H1 (cell line): ENCODE data around the gene UTP14C. TPM values are rescaled to one million over a fixed set of nuclear protein-coding genes. Genes with fewer than 3 reads are reported as not detected.

Source experiments
- CTCF ChIA-PET: fragments of 300-600 bp; sonication (Branson Sonifier 250); formaldehyde crosslinking; loops from one replicate; lab custom pipeline; 2021; ENCODE audit not compliant: partially characterized antibody; lab: Charles Lee
- POLR2A ChIA-PET: fragments of 300-600 bp; sonication (Branson Sonifier 250); formaldehyde crosslinking; loops from one replicate; lab custom pipeline; 2021; ENCODE audit warnings: inconsistent platforms; ENCODE audit not compliant: partially characterized antibody; lab: Charles Lee
- DNase-seq, 2 experiments: peaks; one replicate each; pipeline versions ENCODE4 v3.0.0 to v3.0.0-alpha.2; 2010 to 2022; ENCODE audit warnings: low spot score in 2 of 2, low read depth in 1 of 2, mixed read lengths in 1 of 2
- FAIRE-seq: peaks from 2 replicates; lab custom pipeline; 2011; peaks lifted over from hg19 to GRCh38; lab: Jason Lieb, UNC
- H2AFZ ChIP-seq: 2 replicates; pipeline ENCODE4 v1.8.1; 2012; ENCODE audit warnings: low read length, inconsistent platforms
- H2AK5ac ChIP-seq: 2 replicates; pipeline ENCODE4 v1.6.1; 2013; ENCODE audit warnings: low read depth, low read length
- H2BK120ac ChIP-seq: replicated peaks from 2 replicates; pipeline ENCODE3; 2013; ENCODE audit warnings: low read depth, low read length, inconsistent platforms
- H2BK12ac ChIP-seq: 2 replicates; pipeline ENCODE4 v1.6.1; 2013; ENCODE audit warnings: low read depth, low read length
- H2BK15ac ChIP-seq: 2 replicates; pipeline ENCODE4 v1.6.1; 2013; ENCODE audit warnings: low read length
- H2BK20ac ChIP-seq: 2 replicates; pipeline ENCODE4 v1.6.1; 2013; ENCODE audit warnings: low read length
- H2BK5ac ChIP-seq: 2 replicates; pipeline ENCODE4 v1.6.1; 2013; ENCODE audit warnings: low read depth, low read length
- H3K14ac ChIP-seq: 2 replicates; pipeline ENCODE4 v1.6.1; 2013; ENCODE audit warnings: inconsistent platforms; ENCODE audit not compliant: insufficient read length
- H3K18ac ChIP-seq: 2 replicates; pipeline ENCODE4 v1.6.1; 2013; ENCODE audit warnings: low read length; ENCODE audit errors: extremely low read depth
- H3K23ac ChIP-seq: 2 replicates; pipeline ENCODE4 v1.6.1; 2013; ENCODE audit warnings: inconsistent platforms; ENCODE audit not compliant: insufficient read length
- H3K23me2 ChIP-seq: 2 replicates; pipeline ENCODE4 v1.6.1; 2013; ENCODE audit warnings: low read depth, low read length
- H3K27ac ChIP-seq: 2 replicates; pipeline ENCODE4 v1.6.1; 2011; ENCODE audit warnings: low read depth, low read length, inconsistent platforms
- H3K27me3 ChIP-seq, 4 experiments: replicated peaks in 1 of 4; 1 replicate in 1 of 4; 2 replicates in 3 of 4; pipeline versions ENCODE4 v1.6.1 to v1.8.1; 2011 to 2013; ENCODE audit warnings: low read length in 3 of 4, mild to moderate bottlenecking in 3 of 4, inconsistent platforms in 2 of 4, mixed read lengths in 2 of 4, moderate library complexity in 1 of 4; ENCODE audit not compliant: control insufficient read depth in 3 of 4, insufficient read depth in 3 of 4; ENCODE audit errors: extremely low read depth in 1 of 4
- H3K36me3 ChIP-seq, 4 experiments: 2 replicates each; pipeline versions ENCODE4 v1.6.1 to v1.8.1; 2011 to 2013; ENCODE audit warnings: mild to moderate bottlenecking in 4 of 4, low read length in 3 of 4, moderate library complexity in 2 of 4, control low read depth in 1 of 4, inconsistent platforms in 1 of 4; ENCODE audit not compliant: insufficient read depth in 4 of 4, control insufficient read depth in 2 of 4
- H3K4ac ChIP-seq: replicated peaks from 2 replicates; pipeline ENCODE3; 2013; ENCODE audit warnings: low read length, low read depth, mixed read lengths, inconsistent platforms; ENCODE audit not compliant: insufficient read length
- H3K4me1 ChIP-seq, 4 experiments: replicated peaks in 1 of 4; 1 replicate in 1 of 4; 2 replicates in 3 of 4; pipeline versions ENCODE4 v1.6.1 to v1.8.1; 2011 to 2013; ENCODE audit warnings: low read length in 3 of 4, inconsistent platforms in 2 of 4, mixed read lengths in 1 of 4; ENCODE audit not compliant: insufficient read depth in 4 of 4, control insufficient read depth in 3 of 4
- H3K4me2 ChIP-seq, 2 experiments: 2 replicates each; pipeline versions ENCODE4 v1.6.1 to v1.8.1; 2011 to 2013; ENCODE audit warnings: low read depth in 2 of 2, low read length in 2 of 2, control low read depth in 1 of 2, inconsistent platforms in 1 of 2, mild to moderate bottlenecking in 1 of 2; ENCODE audit not compliant: insufficient read depth in 1 of 2
- H3K4me3 ChIP-seq, 4 experiments: fragments of 200-600, 300-600 bp in 1 of 4; sonication (generic), shearing (Covaris generic), sonication (Bioruptor Twin) in 1 of 4; 2 replicates each; pipeline versions ENCODE4 v1.5.1 to v1.8.1; 2011 to 2016; ENCODE audit warnings: low read length in 4 of 4, low read depth in 3 of 4, control low read depth in 2 of 4, inconsistent platforms in 2 of 4, mild to moderate bottlenecking in 2 of 4, mixed read lengths in 1 of 4, moderate library complexity in 1 of 4; ENCODE audit not compliant: insufficient read depth in 2 of 4; ENCODE audit errors: extremely low read depth in 1 of 4
- H3K56ac ChIP-seq: replicated peaks from 2 replicates; pipeline ENCODE3; 2013; ENCODE audit warnings: low read depth, mild to moderate bottlenecking, mixed read lengths, low read length, inconsistent platforms; ENCODE audit not compliant: insufficient read length
- H3K79me1 ChIP-seq: 2 replicates; pipeline ENCODE4 v1.6.1; 2013; ENCODE audit warnings: low read depth, low read length, control low read depth
- H3K79me2 ChIP-seq, 2 experiments: 2 replicates each; pipeline versions ENCODE4 v1.6.1 to v1.8.1; 2012 to 2013; ENCODE audit warnings: low read length in 2 of 2, mild to moderate bottlenecking in 2 of 2, inconsistent platforms in 1 of 2; ENCODE audit not compliant: insufficient read depth in 2 of 2, control insufficient read depth in 1 of 2
- H3K9ac ChIP-seq, 4 experiments: replicated peaks in 1 of 4; 1 replicate in 1 of 4; 2 replicates in 3 of 4; pipeline versions ENCODE4 v1.6.1 to v1.8.1; 2011 to 2013; ENCODE audit warnings: low read depth in 3 of 4, low read length in 3 of 4, control low read depth in 2 of 4, mild to moderate bottlenecking in 2 of 4, moderate library complexity in 2 of 4, inconsistent platforms in 1 of 4; ENCODE audit errors: extremely low read depth in 1 of 4
- H3K9me3 ChIP-seq, 2 experiments: 2 replicates each; pipeline versions ENCODE4 v1.6.1 to v1.8.1; 2012 to 2013; ENCODE audit warnings: mild to moderate bottlenecking in 2 of 2, moderate library complexity in 2 of 2, control low read depth in 1 of 2, inconsistent platforms in 1 of 2, low read depth in 1 of 2, low read length in 1 of 2, mixed read lengths in 1 of 2; ENCODE audit not compliant: insufficient read depth in 2 of 2
- H4K20me1 ChIP-seq, 2 experiments: replicated peaks in 1 of 2; 2 replicates each; pipeline versions ENCODE3 to v1.8.1; 2011 to 2013; ENCODE audit warnings: inconsistent platforms in 2 of 2, low read length in 2 of 2, mild to moderate bottlenecking in 1 of 2; ENCODE audit not compliant: insufficient read depth in 2 of 2, control insufficient read depth in 1 of 2
- H4K5ac ChIP-seq: 2 replicates; pipeline ENCODE4 v1.6.1; 2013; ENCODE audit warnings: low read length, low read depth, mixed read lengths, inconsistent platforms; ENCODE audit not compliant: insufficient read length
- H4K8ac ChIP-seq: 2 replicates; pipeline ENCODE4 v1.8.0; 2013; ENCODE audit warnings: mild to moderate bottlenecking, moderate library complexity, low read length, inconsistent platforms; ENCODE audit not compliant: insufficient read depth; ENCODE audit errors: extremely low read depth
- H4K91ac ChIP-seq: replicated peaks from 2 replicates; pipeline ENCODE3; 2013; ENCODE audit warnings: low read length, mixed read lengths, inconsistent platforms; ENCODE audit not compliant: insufficient read length
- ASH2L ChIP-seq: fragments of 200-600, 300-600 bp; sonication (generic); IDR thresholded peaks from one replicate; pipeline ENCODE4 v1.7.1; 2017; ENCODE audit warnings: low read length
- BACH1 ChIP-seq: IDR thresholded peaks from 2 replicates; pipeline ENCODE4 v1.6.1; 2012; ENCODE audit warnings: low read length, improper control_type of control experiment
- CHD2 ChIP-seq: IDR thresholded peaks from 2 replicates; pipeline ENCODE4 v1.6.1; 2012; ENCODE audit warnings: low read length, improper control_type of control experiment
- JUND ChIP-seq: IDR thresholded peaks from 2 replicates; pipeline ENCODE4 v1.6.1; 2011; ENCODE audit warnings: mild to moderate bottlenecking, improper control_type of control experiment, low read length
- KDM5A ChIP-seq: fragments of 200-600 bp; IDR thresholded peaks from 2 replicates; pipeline ENCODE4 v1.7.1; 2012; ENCODE audit warnings: mild to moderate bottlenecking, low read length, inconsistent platforms, mixed read lengths
- MAFK ChIP-seq: IDR thresholded peaks from 2 replicates; pipeline ENCODE4 v1.6.1; 2012; ENCODE audit warnings: low read depth, mild to moderate bottlenecking, improper control_type of control experiment, low read length
- POLR2A ChIP-seq, 2 experiments: IDR thresholded peaks; 1 replicate in 1 of 2; 2 replicates in 1 of 2; pipeline ENCODE4 v1.6.1; 2011; ENCODE audit warnings: low read depth in 2 of 2, low read length in 2 of 2, mild to moderate bottlenecking in 2 of 2; ENCODE audit errors: control extremely low read depth in 1 of 2
- POLR2AphosphoS5 ChIP-seq: IDR thresholded peaks from 2 replicates; pipeline ENCODE4 v1.6.1; 2011; ENCODE audit warnings: low read depth, low read length
- SP1 ChIP-seq: IDR thresholded peaks from 2 replicates; pipeline ENCODE4 v1.6.1; 2011; ENCODE audit warnings: low read depth, low read length
- SP2 ChIP-seq: IDR thresholded peaks from 2 replicates; pipeline ENCODE4 v1.6.1; 2012; ENCODE audit warnings: mild to moderate bottlenecking, low read length, inconsistent platforms
- TAF7 ChIP-seq: optimal IDR thresholded peaks from 2 replicates; pipeline ENCODE3; 2011; ENCODE audit warnings: low read depth, mild to moderate bottlenecking, inconsistent platforms, low read length, moderate library complexity, borderline replicate concordance
- TBP ChIP-seq: IDR thresholded peaks from 2 replicates; pipeline ENCODE4 v1.6.1; 2011; ENCODE audit warnings: low read depth, low read length, improper control_type of control experiment
- ZNF274 ChIP-seq: IDR thresholded peaks from 2 replicates; pipeline ENCODE4 v1.7.0; 2012; ENCODE audit warnings: low read length, borderline replicate concordance; ENCODE audit errors: extremely low read depth
- WGBS, 2 experiments: shearing (Covaris generic) in 1 of 2; methylation state at CpG; one replicate each; pipeline versions ENCODE4 v1.1.6 to v1.1.7; 2013 to 2015; ENCODE audit warnings: low lambda C conversion rate in 2 of 2, mixed read lengths in 2 of 2, inconsistent platforms in 1 of 2, low coverage in 1 of 2, missing lambda C conversion rate in 1 of 2; ENCODE audit not compliant: insufficient replicate concordance in 2 of 2, insufficient coverage in 1 of 2, insufficient read length in 1 of 2; ENCODE audit errors: extremely low coverage in 1 of 2, missing lambda C conversion rate in 1 of 2; 5-methylcytosine and 5-hydroxymethylcytosine counted together
- polyA plus RNA-seq, 7 experiments: library from polyadenylated mRNA; depleted of rRNA in 3 of 7; stranded (reverse) in 5 of 7; unstranded in 2 of 7; fragments of >200 nt in 5 of 7; fragments of 200-250 nt in 2 of 7; gene quantifications; 1 replicate in 5 of 7; 2 replicates in 1 of 7; 4 replicates in 1 of 7; pipeline versions ENCODE4 v1.2.1 to v1.2.3, GENCODE V29; 2011 to 2013; ENCODE audit warnings: missing spikeins in 2 of 7, mixed read lengths in 2 of 7
- total RNA-seq: library from RNA; stranded (reverse); fragmentation: NEBNext Ultra II Directional; extraction: Animal tissue kit (Norgen Biotek cat#: 25700); gene quantifications from 2 replicates; pipeline ENCODE4 v1.2.1, GENCODE V29; 2021

UTP14C gene
- total and polyA plus RNA-seq, 2 of the 8 experiments (the other 6 are each of a cell fraction or from before 2014, with no cell fraction given): 6.8 to 22.7 TPM

DNA sequence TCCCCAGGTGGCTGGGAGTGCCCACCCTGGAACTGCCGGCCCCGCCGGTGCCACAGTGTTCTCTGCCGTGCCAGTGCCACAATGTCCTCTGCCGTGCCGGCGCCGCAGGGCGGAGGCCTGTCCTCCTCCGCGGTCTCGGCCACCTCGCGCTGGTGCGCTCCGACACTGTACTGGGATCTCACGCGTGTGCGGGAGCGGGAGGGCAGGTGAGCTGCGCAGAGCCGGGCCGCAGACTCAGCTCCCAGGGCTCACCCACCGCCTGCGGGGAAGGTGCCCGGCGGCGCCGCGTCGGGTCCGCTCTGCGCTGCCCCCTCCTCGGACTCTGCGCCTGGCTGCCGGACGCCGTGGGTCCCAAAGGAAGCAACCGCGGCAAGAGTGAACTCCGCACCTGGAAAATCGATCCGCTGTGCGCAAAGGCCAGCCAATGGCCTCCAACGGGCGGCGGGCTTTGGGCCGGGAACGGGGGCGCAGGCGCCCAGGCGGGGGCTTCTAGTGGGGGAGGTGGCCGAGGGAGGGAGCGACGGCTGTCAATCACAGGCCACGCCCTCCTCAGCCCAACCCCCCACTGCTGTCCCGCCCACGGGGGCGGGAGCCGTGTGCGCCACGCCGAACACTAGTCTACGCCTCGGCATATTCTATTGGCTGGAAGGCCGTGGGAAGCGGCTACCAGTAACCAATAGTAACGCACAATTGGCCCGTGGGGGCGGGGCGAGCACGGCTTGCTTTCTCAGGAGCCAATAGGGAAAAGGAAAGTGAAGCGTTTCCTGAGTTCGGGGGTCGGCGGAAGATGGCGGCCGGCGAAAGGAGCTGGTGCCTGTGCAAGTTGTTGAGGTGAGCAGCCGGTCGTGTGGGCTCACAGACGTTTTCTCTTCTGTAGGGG lies 12.6 kb upstream of the UTP14C start, which contains the start of gene ALG11:
TSS of gene ALG11 (plus strand) at position 767 of the 880 bp plus-strand sequence. CDS start at position 788, 21 bp downstream.
- Histone ChIP-seq H3K23me2 (peaks cover 8% of the 10 kb centered on the region), H3K79me1 (no peaks in the 10 kb centered on the region; the same call in 1 of the 2 replicates), H3K9ac (peak within 1 kb of the TSS; percentile 80 to 98 (median 90)), H2AK5ac (no peak within 1 kb of the TSS), H4K8ac (peak within 1 kb of the TSS; percentile 89), H2BK15ac (no peak within 1 kb of the TSS), H2BK12ac (peak within 1 kb of the TSS; percentile 39; the same call in 1 of the 2 replicates), H3K27ac (peak within 1 kb of the TSS; percentile 79; the same call in 1 of the 2 replicates), H3K4ac (peak within 1 kb of the TSS; percentile 83), H3K4me2 (peak within 1 kb of the TSS; percentile 92 to 94), H3K79me2 (peaks cover 0 to 47% of the 10 kb centered on the region in 2 experiments; a peak in 2 of 4 replicates), H3K14ac (no peak within 1 kb of the TSS), H3K27me3 (peaks cover 2 to 21% (median 13%) of the 10 kb centered on the region in 4 experiments), H3K23ac (no peak within 1 kb of the TSS), H3K56ac (peak within 1 kb of the TSS; percentile 59), H2AFZ (peak within 1 kb of the TSS; percentile 98), H3K36me3 (peaks cover 0 to 5% (median 0%) of the 10 kb centered on the region in 4 experiments; a peak in 2 of 8 replicates), H4K5ac (peak within 1 kb of the TSS; percentile 48), H4K91ac (peak within 1 kb of the TSS; percentile 63), H4K20me1 (peaks cover 0 to 6% of the 10 kb centered on the region in 2 experiments), H2BK20ac (no peak within 1 kb of the TSS), H3K4me3 (peak within 1 kb of the TSS; percentile 89 to 98 (median 94)), H2BK5ac (peak within 1 kb of the TSS; percentile 78), H3K4me1 (no peaks in the 10 kb centered on the region; a peak in 1 of 7 replicates), H3K18ac (peak within 1 kb of the TSS; percentile 97), H2BK120ac (peak within 1 kb of the TSS; percentile 87), H3K9me3 (no peaks in the 10 kb centered on the region; a peak in 1 of 4 replicates)
- ChIA-PET CTCF (interaction anchor here (0.9 to 3.0 kb wide), 7 partner anchors 9 to 117 kb away, joined by 3 to 12 read pairs (median 3); partner anchors contain the start of genes NEK5 and UTP14C), POLR2A (interaction anchor here (0.9 to 2.0 kb wide), 11 partner anchors 9 to 226 kb away, joined by 3 to 8 read pairs (median 5); no protein-coding TSS in a partner anchor)
- FAIRE-seq: no peak
- peak; percentile 97 to 100 for DNase-seq
- 2% methylated on average over 70 of the region's 82 CpGs; no CpG with 5 or more reads in 1 of the 2 experiments for WGBS, 2 experiments
- TF ChIP-seq POLR2A (IDR thresholded peaks at IDR 0.05; ENCODE audit: control extremely low read depth in 1 of 2, low read depth in 2 of 2, low read length in 2 of 2): peak; percentile 80 to 91
- peak; percentile 70 for TF ChIP-seq TAF7
- TF ChIP-seq SP1: peak; percentile 96
- peak; percentile 68 for TF ChIP-seq ASH2L
- peak; percentile 78 for TF ChIP-seq POLR2AphosphoS5
- TF ChIP-seq JUND: no peak
- peak; percentile 62 for TF ChIP-seq BACH1
- TF ChIP-seq ZNF274: no peak
- TF ChIP-seq SP2: peak; percentile 62
- TF ChIP-seq CHD2: peak; percentile 60
- no peak for TF ChIP-seq MAFK
- TF ChIP-seq KDM5A: peak; percentile 95
- TF ChIP-seq TBP: peak; percentile 83
